Left colon (tissue), 2 donors: Measurements from ENCODE around the gene MCTP2. TPM values are rescaled to one million over a fixed set of nuclear protein-coding genes. Genes with fewer than 3 reads are reported as not detected.
A peak's percentile ranks its signal among the peaks of the same experiment; 100 is the strongest.
"Not testable (repeated sequence)": the region's sequence is repeated elsewhere in the genome, so short reads cannot be mapped to it uniquely, and the experiment has no call there.

Experiments used
- ATAC-seq: fragments of 200-7000 bp; cut with Tn5 transposase; one replicate; pipeline ENCODE4 v1.9.1; 2020; ENCODE audit warnings: mild to moderate bottlenecking, moderate library complexity
- DNase-seq, 2 donors: peaks; one replicate each; pipeline ENCODE4 v3.0.0-alpha.2; 2020
- intact Hi-C, 2 donors: fragments of 100-400 bp; cut with DNase I in 1 of 2; cut with micrococcal nuclease in 1 of 2; formaldehyde crosslinking; loops; one replicate each; pipeline versions ENCODE4 v1.11.2 to v1.14.0; 2022; cut with DNase I, micrococcal nuclease
- total RNA-seq, 2 donors: library from RNA; stranded (reverse); fragmentation: NEBNext Ultra II Directional; extraction: Animal tissue kit (Norgen Biotek cat#: 25700); gene quantifications; one replicate each; pipeline ENCODE4 v1.2.1, GENCODE V29; 2021
- donor health status: DM: no; HTN: no; CAD: no.
- donor health status: DM: yes; HTN: yes; CAD: no.

The MCTP2 gene
- total RNA-seq, 2 donors from 2014 or later: 64.8 to 103 TPM

- ATAC-seq: peak; percentile 47
- intact Hi-C loops: no loop called here
- no peak for DNase-seq
These were observed 24.2 kb downstream of the MCTP2 start for GRCh38 chr15:94255540-94255939.

GRCh38 chr15:94256511-94256910, 25.1 kb downstream of the MCTP2 start:
- no peak for DNase-seq
- peak; percentile 27 for ATAC-seq
- intact Hi-C loops: no loop called here

GRCh38 chr15:94257776-94258175, 26.4 kb downstream of the MCTP2 start:
- DNase-seq, intact Hi-C loops, ATAC-seq: not testable (repeated sequence)

GRCh38 chr15:94258246-94258645, 26.9 kb downstream of the MCTP2 start:
- DNase-seq (no peak), ATAC-seq (no peak)
- intact Hi-C loops: no loop called here

- DNase-seq: no peak
- intact Hi-C loops: no loop called here
- ATAC-seq: no peak
These were observed 27.9 kb downstream of the MCTP2 start for GRCh38 chr15:94259121-94259751.

- ATAC-seq (peak; percentile 34), DNase-seq (no peak)
These were observed 28.5 kb downstream of the MCTP2 start for GRCh38 chr15:94259863-94260262.

GRCh38 chr15:94262201-94262600, 30.8 kb downstream of the MCTP2 start:
- ATAC-seq: no peak
- intact Hi-C loops: no loop called here
- no peak for DNase-seq

More at GRCh38 chr15:94259863-94260262, 28.5 kb downstream of the MCTP2 start:
- intact Hi-C loops: no loop called here

GRCh38 chr15:94263341-94264273, 32.2 kb downstream of the MCTP2 start:
- ATAC-seq (no peak), DNase-seq (no peak)
- intact Hi-C loops: no loop called here

GRCh38 chr15:94265009-94265408, 33.6 kb downstream of the MCTP2 start:
- intact Hi-C loops: no loop called here
- DNase-seq (no peak), ATAC-seq (no peak)

GRCh38 chr15:94265982-94266381, 34.6 kb downstream of the MCTP2 start:
- no peak for DNase-seq
- intact Hi-C loops: no loop called here
- no peak for ATAC-seq

GRCh38 chr15:94266789-94267188, 35.4 kb downstream of the MCTP2 start:
- intact Hi-C loops: no loop called here
- peak; percentile 74 for ATAC-seq

GRCh38 chr15:94269954-94270353, 38.6 kb downstream of the MCTP2 start:
- no peak for DNase-seq
- intact Hi-C loops: no loop called here
- ATAC-seq: no peak

More at GRCh38 chr15:94266789-94267188, 35.4 kb downstream of the MCTP2 start:
- DNase-seq: no peak

- intact Hi-C loops: no loop called here
- ATAC-seq: no peak
- no peak for DNase-seq
These were observed 39.2 kb downstream of the MCTP2 start for GRCh38 chr15:94270570-94270969.

GRCh38 chr15:94272251-94272898, 41.0 kb downstream of the MCTP2 start:
- DNase-seq: no peak
- no peak for ATAC-seq
- intact Hi-C loops: no loop called here

- intact Hi-C loops: no loop called here
These were observed 42.5 kb downstream of the MCTP2 start for GRCh38 chr15:94273826-94274225.

GRCh38 chr15:94274745-94275144, 43.4 kb downstream of the MCTP2 start:
- intact Hi-C loops: no loop called here
- ATAC-seq: no peak

More at GRCh38 chr15:94273826-94274225, 42.5 kb downstream of the MCTP2 start:
- ATAC-seq (no peak), DNase-seq (no peak)

GRCh38 chr15:94277485-94277884, 46.1 kb downstream of the MCTP2 start:
- ATAC-seq (no peak), DNase-seq (no peak)
- intact Hi-C loops: no loop called here

More at GRCh38 chr15:94274745-94275144, 43.4 kb downstream of the MCTP2 start:
- no peak for DNase-seq

GRCh38 chr15:94279736-94280135, 48.4 kb downstream of the MCTP2 start:
- intact Hi-C loops: no loop called here
- no peak for ATAC-seq
- no peak for DNase-seq

- DNase-seq (no peak), ATAC-seq (no peak)
- intact Hi-C loops: no loop called here
These were observed 48.9 kb downstream of the MCTP2 start for GRCh38 chr15:94280301-94280700.
